Activated T-cell treated with anti-CD3 and anti-CD28 coated beads for 24 hours (primary cell): ENCODE results near the gene PRAF2.

Source experiments
- DNase-seq: peaks from one replicate; pipeline ENCODE4 v3.0.0-alpha.2; 2020; ENCODE audit warnings: low read depth

Gene PRAF2

GRCh38 chrX:49072712-49073095 lies 1.1 kb downstream of the PRAF2 start:
- no peak for DNase-seq

DNA sequence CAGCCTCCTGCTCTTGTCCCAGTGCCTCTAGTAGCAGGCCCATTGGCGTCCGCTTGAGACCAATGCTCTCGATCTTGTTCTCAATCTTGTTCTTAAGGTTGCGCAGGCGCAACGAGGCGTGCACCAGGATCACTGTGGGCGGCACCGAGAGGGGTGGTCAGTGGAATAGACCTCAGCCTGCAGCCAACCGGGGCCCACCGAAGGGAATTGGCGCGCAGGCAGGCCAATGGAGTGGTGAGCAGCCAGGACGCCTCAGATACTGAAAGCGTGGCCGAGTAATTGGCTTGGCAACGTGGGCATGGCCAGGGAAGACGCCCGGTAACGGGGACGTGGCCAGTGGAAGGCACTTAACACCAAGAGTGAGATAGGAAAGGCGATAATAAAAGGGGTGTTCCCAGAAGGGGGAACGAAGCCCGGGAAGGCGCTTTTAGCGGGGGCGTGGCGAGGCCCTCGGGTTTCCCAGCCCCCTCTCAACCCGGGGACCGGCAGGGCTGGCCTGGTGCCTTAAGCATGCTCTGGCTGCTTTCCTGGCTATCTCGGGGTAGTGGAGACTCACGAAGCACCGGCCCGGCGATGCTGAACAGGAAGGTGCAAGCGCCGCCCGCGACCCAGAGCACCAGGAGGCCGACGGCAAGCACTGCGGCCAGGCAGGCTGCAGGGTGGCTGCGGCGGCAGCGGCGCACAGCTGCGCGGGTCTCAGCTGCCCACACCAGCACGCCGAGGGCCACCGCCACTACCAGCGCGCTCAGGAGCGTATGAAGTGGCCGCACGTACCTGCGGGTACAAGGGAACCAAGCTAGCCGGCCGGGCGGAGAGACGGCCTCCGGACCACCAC lies 1.7 kb downstream of the PRAF2 start:
- DNase-seq: no peak

- DNase-seq: no peak
Measured at GRCh38 chrX:49070988-49071387, 2.8 kb downstream of the PRAF2 start.

DNA sequence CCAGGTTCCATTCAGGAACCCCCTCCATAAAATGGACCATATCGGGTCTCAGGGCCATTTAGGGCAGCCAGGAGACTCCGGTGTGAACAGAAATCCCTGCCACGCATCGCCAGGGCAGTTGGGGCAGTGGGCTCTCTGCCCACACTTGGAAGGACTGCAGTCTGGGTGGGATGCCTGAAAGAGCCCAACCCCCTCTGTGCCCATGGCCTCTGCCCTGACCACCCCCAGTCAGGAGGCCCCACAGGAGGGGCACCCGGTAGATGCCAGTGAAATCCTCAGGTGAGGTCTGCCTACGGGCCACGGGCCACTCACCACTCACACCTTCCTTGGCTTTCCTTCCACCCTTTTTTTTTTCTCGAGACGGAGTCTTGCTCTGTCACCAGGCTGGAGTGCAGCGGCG lies 4.8 kb downstream of the PRAF2 start:
- DNase-seq: no peak

DNA sequence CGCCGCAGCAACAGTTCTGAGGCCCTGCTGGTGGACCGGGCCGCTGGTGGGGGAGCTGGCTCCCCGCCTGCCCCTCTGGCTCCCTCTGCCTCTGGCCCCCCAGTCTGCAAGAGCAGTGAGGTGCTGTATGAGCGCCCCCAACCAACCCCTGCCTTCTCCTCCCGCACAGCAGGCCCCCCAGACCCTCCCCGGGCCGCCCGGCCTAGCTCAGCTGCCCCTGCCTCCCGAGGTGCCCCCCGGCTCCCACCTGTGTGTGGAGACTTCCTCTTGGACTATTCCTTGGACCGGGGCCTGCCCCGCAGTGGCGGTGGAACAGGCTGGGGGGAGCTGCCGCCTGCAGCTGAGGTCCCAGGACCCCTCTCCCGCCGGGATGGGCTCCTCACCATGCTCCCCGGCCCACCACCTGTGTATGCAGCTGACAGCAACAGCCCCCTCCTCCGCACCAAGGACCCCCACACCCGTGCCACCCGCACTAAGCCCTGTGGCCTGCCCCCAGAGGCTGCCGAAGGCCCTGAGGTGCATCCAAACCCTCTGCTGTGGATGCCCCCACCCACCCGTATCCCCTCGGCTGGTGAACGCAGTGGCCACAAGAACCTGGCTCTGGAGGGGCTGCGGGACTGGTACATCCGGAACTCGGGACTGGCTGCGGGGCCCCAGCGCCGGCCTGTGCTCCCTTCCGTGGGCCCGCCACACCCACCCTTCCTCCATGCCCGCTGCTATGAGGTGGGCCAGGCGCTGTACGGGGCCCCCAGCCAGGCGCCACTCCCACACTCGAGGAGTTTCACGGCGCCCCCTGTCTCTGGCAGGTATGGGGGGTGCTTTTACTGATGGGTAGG lies 6.3 kb downstream of the PRAF2 start:
- no peak for DNase-seq

GRCh38 chrX:49066690-49067089 lies 7.1 kb downstream of the PRAF2 start:
- DNase-seq: no peak

DNA sequence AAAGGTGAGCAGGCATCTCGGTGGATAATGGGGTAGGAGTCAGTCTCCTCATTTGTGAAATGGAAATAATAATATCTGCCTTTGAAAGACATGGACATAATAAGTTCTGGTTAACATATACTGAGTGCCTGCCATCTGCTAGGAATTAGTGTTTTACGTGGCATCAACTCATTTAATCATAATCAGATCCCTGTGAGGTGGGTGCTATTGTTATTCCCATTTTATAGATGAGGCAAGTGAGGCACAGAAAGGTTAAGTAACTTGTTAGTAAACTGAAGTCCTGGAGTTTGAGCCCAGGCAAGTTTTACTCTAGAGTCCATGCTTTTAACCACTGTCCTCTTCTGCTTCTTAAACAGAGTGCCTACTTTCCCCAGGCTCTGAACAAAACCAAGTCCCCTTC lies 7.5 kb downstream of the PRAF2 start:
- no peak for DNase-seq

DNA sequence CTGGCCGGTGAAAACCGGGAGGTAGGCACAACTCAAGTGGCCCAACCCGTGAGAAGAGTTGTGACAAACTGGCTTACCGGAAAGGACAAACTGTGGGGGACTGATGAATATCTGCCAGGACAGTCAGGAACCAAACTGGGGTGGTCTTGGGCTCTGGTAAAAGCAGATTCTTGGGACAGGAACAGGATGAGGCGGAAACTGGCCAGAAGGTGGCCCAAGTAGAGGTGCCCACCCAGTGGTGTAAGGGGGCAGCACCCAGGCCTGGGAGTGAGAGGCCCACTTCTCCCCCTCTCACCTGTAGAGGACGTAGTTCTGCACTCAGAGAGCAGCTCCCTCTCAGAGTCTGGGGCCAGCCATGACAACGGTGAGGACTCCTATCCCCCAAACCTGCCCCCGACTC lies 9.1 kb downstream of the PRAF2 start:
- DNase-seq: no peak

- no peak for DNase-seq
Measured at GRCh38 chrX:49064303-49064702, 9.5 kb downstream of the PRAF2 start.

GRCh38 chrX:49063715-49064114 lies 10.1 kb downstream of the PRAF2 start:
- no peak for DNase-seq

DNA sequence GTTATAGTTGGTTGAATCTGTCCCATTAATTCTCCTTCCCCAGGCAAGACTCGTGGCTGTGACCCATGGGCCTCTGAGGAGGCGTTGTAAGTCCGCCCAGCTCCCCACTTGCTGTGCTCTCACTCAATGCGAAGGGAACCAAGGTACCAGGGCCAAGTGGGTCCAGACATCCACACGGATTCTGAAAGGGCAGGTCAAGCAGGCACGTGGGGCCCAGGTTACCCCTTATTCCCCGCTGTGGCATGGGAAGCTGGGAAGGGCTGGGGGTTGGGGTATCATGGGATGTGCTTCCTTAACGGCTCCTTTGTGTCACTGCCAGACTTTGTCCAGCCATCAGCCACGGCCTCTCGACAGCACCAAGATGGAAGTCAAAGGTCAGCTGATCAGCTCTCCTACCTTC lies 11.9 kb downstream of the PRAF2 start:
- DNase-seq: no peak

- DNase-seq: no peak
Measured at GRCh38 chrX:49061490-49061889, 12.3 kb downstream of the PRAF2 start.

DNA sequence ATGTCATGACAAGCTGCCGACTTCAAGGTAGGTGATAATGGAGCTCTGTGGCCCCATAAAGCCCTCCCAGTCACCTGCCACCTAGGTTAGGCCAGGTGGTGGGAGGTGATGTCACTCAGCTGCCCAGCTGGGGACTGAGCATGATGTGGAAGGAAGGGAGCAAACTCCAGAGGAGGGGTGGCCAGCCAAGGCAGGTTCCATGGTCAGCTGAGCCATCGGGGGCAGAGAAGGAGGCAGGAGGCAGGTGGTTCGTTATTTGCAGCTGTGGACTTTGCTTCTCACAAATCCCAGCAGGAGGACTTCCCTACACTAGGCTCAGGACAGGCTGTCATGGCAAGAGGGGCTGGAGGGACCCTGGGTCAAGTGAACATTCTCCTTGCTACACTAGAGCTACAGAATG lies 12.9 kb downstream of the PRAF2 start:
- no peak for DNase-seq

DNA sequence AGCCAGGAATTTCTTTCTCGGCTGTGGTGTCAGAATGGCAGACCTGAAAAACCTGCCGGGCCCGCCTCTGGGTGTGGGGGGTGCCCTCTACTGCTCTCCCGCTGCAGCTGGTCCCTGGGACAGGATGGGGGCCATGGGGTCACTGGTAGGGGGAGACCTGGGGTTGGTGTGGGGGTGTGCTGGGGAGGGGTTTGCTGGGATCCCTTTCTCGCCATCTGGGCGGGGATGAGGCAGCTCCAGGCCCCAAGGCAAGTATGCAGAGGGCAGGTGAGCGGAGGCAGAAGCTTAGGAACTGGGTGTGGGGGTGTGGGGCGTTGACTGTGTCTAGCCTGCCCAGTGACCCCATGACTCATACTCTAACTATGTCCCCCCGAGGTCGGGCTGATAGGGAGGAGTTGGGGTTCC lies 14.1 kb downstream of the PRAF2 start:
- no peak for DNase-seq

DNA sequence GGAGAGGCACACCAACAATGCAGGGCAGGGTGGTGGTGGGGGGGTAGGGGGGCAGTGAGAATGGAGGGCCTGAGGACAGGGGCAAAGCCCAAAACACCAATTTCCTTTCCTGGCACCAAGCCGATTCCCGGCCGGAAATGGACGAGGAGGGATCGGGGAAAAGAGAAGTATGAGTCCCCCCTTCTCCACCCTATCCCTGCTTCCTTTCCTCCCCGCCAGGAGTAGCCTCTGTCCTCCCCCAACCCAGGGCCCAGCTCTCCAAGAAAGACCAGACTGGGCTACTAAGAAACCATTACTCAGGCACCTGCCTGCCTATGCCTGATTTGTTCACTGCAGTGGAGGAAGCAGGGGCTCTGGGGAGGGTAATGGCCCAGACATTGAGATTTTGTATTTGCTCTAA lies 14.6 kb downstream of the PRAF2 start:
- no peak for DNase-seq

DNA sequence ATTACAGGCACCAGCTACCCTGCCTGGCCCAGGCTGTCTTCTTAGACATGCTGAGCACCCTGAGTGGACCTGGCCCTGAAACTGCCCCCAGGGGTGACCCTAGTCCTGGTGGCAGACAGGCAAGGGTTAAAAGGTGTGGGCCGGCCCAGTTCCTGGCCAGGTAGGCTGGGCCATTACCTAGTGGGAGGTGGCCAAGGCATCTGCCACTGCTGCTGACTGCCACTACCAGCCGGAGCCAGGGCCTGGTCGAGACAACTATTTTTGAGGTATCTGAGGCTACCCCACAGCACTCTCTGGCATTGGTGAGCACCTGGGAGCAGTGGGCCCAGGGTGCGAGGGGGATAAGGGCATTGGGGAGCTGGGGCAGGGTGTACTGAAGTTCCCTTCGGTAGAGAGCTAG lies 15.0 kb downstream of the PRAF2 start, which contains the start of gene CCDC120:
TSS of gene CCDC120 (plus strand) at position 206 of the 400 bp plus-strand sequence. CDS start 3,043 bp downstream, outside the sequence.
- DNase-seq: no peak

GRCh38 chrX:49054073-49054762 lies 19.6 kb downstream of the PRAF2 start:
- no peak for DNase-seq

GRCh38 chrX:49053223-49054072 lies 20.4 kb downstream of the PRAF2 start:
- peak; percentile 53 for DNase-seq

DNA sequence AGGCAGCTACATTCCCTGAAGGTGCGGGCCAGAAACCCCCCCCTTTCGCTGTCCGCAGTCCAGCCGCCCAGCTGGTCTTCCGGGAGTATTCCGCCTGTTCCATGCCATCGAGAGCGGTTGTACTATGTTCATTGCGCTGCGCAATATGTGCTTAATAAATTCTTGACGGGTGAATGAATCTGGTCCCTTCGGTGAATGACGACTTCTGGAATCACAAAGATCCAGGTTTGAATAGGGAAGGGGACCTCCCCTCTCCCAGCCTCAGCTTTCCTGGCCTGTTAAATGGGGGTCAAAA lies 29.9 kb downstream of the PRAF2 start:
- DNase-seq: no peak

DNA sequence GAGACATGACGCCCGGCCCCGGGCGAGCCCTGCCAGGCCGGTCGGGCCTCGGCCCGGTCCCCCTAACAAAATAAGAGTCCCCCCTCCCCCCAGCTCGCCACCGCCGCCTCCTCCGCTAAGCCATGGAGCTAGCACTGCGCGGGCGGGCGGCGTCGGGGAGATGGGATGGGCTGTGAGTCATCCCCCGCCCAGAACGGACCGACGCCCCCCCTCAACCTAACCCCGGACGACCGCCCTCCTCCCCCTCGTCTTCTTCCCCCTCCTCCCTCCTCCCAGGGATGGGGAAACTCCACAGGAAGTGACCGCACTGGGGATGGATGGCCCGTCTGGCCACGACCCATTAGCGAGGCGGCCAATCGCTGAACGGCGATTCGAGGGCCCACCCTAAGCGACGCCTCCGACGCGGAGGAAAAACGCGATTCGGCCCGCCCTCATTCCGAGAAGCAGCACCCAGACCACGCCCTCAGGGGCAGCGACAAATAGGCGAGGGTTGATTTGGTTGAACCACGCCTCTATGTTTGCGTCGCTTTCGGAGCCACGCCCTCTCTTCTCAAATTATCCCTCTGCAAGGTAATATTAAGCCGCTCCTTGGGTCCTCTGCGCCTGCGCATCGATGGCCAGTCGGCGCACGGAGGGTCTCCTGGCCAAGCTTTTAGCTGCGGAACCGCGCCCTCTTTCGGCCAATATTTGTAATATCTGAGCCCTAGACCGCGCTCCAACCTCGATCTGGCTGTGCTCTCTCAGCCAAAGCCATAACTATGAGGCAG lies 30.4 kb downstream of the PRAF2 start, which contains the start of gene TFE3:
TSS of gene TFE3 (minus strand) at position 138 of the 767 bp plus-strand sequence. CDS start at position 7, 131 bp downstream.
- peak; percentile 91 for DNase-seq
